ENCODE measurements around the gene MMP17.

MMP17 gene

GRCh38 chr12:131850856-131851559, 22.8 kb downstream of the MMP17 start:
- peak; percentile 44 for DNase-seq

GRCh38 chr12:131851741-131852550, 23.8 kb downstream of the MMP17 start:
- DNase-seq, result no peak

DNA sequence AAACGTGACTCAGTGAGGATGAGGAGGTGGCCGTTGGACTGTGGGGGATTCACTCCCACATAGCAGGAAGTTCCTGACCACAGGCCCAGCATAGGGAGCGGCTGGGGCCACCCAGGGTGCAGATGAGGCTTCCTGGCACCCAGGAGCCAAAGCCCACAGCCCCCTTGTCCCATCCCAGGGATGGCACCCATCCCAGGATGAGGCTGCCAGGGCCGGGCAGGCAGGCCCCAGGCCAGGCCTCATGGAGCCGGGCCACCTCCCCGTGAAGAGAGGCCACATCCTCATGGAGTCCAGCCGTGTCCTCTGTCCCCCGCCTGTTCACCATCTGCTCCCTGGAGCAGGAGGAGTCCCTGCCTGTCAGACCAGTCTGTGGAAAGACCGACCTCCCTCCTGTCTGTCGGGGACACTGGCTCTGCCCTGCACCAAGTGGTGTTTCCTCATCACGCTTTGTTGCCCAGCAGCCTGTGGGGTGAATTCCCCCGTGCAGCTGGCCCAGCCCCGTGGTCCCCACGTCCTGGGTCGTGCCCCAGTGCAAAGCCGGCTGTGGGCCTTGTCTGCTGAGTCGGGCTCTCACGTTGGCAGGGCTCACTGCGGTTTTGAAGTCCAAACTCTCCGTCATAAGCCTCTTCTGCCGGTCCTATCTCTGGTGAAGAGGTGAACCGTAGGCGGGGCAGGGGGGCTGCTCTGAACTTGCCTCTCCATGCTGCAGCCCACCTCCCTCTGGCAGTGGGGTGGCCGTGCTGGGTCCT, 24.5 kb downstream of the MMP17 start:
- DNase-seq, result no peak

DNA sequence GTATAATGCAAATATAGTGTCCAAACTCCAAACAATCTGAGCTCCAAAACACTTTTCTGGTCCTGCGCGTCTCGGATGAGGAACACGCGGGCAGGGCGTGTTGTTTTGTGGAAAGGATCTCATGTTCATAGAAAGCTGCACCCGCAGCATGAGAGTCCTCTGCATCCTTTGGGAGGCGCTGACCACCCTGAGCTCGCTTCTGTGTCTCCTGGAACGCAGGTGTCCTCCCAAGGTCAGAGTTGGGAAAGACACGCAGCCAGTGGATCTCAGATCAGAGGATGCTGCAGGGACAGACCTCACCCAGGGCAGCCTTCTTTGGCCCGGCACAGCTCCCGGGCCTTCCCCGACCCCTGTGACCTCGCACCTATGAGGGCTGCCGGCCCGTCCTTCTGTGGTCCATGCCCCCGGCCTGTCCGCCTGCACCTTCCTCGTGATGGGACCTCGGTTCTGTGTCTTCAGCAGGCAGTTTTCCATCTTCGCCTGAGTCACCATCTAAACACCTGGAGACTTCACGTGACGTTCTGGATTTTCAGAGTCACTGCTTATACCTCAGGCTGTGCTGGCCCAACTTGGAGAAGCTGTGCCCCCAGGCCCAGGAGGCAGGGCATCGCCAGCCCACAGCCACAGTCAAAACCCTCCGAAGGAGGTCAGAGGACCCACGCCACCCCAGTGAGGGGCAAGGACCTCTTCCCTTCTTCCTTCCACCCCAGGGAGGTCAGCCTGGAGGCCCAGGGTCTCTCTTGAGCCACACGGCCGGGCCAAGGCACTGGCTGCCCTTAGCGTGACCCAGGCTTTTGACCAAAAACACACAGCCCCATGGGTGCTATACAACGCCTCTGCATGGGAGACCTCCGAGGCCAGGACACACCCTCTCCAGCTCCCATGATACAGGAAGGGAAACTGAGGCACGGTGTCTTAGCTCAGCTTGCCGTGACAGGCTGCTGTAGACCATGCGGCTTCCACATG, 25.9 kb downstream of the MMP17 start:
- DNase-seq, result no peak

GRCh38 chr12:131854861-131855476, 26.8 kb downstream of the MMP17 start:
- no peak for DNase-seq

DNA sequence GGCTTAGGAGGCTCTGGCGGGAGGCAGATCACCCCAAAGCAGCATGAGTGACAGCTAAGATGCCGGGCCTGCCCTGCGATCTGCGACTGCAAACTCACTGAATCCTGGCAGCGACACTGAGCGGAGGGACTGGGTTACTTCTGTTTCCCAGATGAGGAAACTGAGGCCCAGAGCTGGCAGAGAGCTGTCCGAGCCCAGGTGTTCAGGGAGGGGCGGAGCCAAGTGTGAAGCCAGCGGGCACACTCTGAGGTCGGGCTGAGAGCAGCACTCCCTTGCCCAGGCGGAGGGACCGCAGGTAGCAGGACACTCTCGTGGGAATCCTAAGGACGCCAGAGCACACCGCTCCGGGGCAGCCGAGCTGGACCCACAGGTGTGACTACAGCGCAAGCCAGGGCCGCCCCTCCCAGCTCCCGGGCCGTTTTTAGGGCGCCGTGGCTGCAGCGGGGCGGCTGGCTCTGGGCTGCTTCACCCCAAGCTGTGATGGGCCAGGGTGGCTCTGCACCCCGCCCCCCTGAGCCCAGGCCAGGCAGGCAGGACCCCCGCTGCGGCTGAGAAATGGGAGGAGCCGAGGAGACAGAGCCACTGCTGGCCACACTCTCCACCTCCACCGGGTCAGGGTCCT, 27.4 kb downstream of the MMP17 start:
- no peak for DNase-seq

GRCh38 chr12:131856366-131857097, 28.3 kb downstream of the MMP17 start:
- DNase-seq, result no peak

- no peak for DNase-seq
Measured at GRCh38 chr12:131857908-131858850, 30.0 kb downstream of the MMP17 start.

GRCh38 chr12:131860472-131861260, 32.5 kb downstream of the MMP17 start:
- no peak for DNase-seq

GRCh38 chr12:131861261-131862083, 33.3 kb downstream of the MMP17 start:
- no peak for DNase-seq

GRCh38 chr12:131862084-131862441, 33.9 kb downstream of the MMP17 start:
- DNase-seq, result no peak

DNA sequence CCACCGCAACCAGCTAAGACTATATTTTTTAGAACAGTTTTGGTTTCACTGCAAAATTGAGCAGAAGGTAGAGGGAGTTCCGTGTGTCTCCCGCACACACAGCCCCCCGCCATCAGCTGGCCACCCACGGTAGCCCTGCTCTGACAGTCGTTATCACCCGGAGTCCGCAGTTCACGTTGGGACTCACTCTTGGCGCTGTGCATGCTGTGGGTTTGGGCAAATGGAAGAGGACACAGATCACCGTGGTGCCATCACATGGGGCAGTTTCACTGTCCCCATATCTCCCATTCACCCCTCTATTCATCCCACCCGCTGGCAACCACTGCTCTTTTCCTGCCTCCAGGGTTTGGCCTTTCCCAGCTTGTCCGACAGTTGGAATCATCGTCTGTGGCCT, 34.4 kb downstream of the MMP17 start:
- DNase-seq, result no peak

DNA sequence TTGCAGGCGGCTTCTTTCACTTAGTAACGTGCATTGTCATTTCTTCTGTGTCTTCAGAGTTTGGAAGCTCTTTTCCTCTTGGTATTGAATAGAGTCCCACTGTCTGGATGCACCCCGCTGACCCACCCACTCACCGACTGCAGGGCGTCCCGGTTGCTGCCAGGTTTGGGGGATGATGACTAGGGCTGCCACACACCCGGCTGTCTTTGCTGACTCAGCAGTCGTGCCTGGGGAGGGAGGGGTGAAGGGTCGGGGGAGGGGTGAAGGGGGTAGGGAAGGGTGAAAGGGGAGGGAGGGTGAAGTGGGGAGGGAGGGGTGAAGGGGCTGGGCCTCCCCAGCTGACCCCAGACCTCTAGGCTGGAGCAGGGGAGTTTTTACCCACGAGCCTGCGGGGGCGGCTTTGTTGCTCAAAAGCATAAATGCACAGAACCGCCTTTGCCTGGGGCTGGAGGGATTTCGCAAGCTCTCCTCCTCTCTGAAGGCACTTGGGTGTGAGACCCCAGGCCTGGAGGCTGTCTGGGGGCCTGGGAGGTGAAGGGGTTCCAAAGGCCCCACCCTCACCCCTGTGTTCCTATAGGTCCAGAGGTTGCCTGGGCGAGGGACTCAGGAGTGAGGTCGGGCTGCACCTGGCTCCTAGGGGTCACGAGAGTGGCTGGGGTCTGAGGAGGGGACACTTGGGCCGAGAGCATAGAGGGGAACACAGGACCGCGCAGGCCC, 35.0 kb downstream of the MMP17 start:
- no peak for DNase-seq

- DNase-seq, result no peak
Measured at GRCh38 chr12:131863711-131864396, 35.7 kb downstream of the MMP17 start.

GRCh38 chr12:131864469-131864868, 36.3 kb downstream of the MMP17 start:
- DNase-seq, result no peak

GRCh38 chr12:131865180-131865875, 37.1 kb downstream of the MMP17 start:
- no peak for DNase-seq

Data from activated CD4-positive, alpha-beta T cell treated with anti-CD3 and anti-CD28 coated beads for 48 hours (primary cell).